GM12875 (cell line): ENCODE data around the gene CCR5.

Experiments
- H3K4me3 ChIP-seq: one replicate; pipeline ENCODE4 v1.5.1; 2011; ENCODE audit warnings: low read depth, low read length, control low read depth
- CTCF ChIP-seq: IDR thresholded peaks from 2 replicates; pipeline ENCODE4 v1.5.1; 2011; ENCODE audit warnings: low read depth, mild to moderate bottlenecking, control low read depth, inconsistent platforms, low read length, moderate library complexity, borderline replicate concordance; ENCODE audit not compliant: insufficient read depth

CCR5 gene

GRCh38 chr3:46375218-46375617 lies 4.5 kb downstream of the CCR5 start:
- TF ChIP-seq CTCF, result no peak
- no peak overlapping the region for H3K4me3 ChIP-seq

GRCh38 chr3:46375814-46376213 lies 5.1 kb downstream of the CCR5 start:
- no peak for TF ChIP-seq CTCF
- no peak overlapping the region for H3K4me3 ChIP-seq

GRCh38 chr3:46378426-46378942 lies 7.7 kb downstream of the CCR5 start:
- TF ChIP-seq CTCF, result peak; percentile 82
- no peak overlapping the region for H3K4me3 ChIP-seq

- no peak overlapping the region for H3K4me3 ChIP-seq
These were observed 9.9 kb downstream of the CCR5 start for GRCh38 chr3:46380471-46381221.

GRCh38 chr3:46381625-46382024 lies 10.9 kb downstream of the CCR5 start:
- TF ChIP-seq CTCF, result no peak
- H3K4me3 ChIP-seq, result no peak overlapping the region

More at GRCh38 chr3:46380471-46381221, 9.9 kb downstream of the CCR5 start:
- TF ChIP-seq CTCF, result no peak

- H3K4me3 ChIP-seq, result no peak overlapping the region
- TF ChIP-seq CTCF, result no peak
These were observed 12.6 kb downstream of the CCR5 start for GRCh38 chr3:46383211-46383950.

GRCh38 chr3:46383951-46384330 lies 13.2 kb downstream of the CCR5 start:
- TF ChIP-seq CTCF, result no peak
- no peak overlapping the region for H3K4me3 ChIP-seq
